Mesenchymal stem cell (in vitro differentiated cells and primary cell): ENCODE data around the gene COP1.
"Not testable (repeated sequence)": the region's sequence is repeated elsewhere in the genome, so short reads cannot be mapped to it uniquely, and the experiment has no call there.

ENCODE experiments used
- DNase-seq: peaks from one replicate; pipeline ENCODE4 v3.0.0-alpha.2; 2013
- H2AFZ ChIP-seq: one replicate; pipeline ENCODE4 v1.6.1; 2013; ENCODE audit warnings: low read depth, mild to moderate bottlenecking, control low read depth, inconsistent platforms, low read length, moderate library complexity
- H2AK5ac ChIP-seq: 2 replicates; pipeline ENCODE4 v1.6.1; 2013; ENCODE audit warnings: low read length, moderate library complexity, mild to moderate bottlenecking, inconsistent platforms; ENCODE audit not compliant: severe bottlenecking
- H2BK120ac ChIP-seq: one replicate; pipeline ENCODE4 v1.6.1; 2013; ENCODE audit warnings: low read depth, mild to moderate bottlenecking, inconsistent platforms, low read length, moderate library complexity
- H2BK12ac ChIP-seq, 2 experiments: one replicate each; pipeline ENCODE4 v1.6.1; 2013; ENCODE audit warnings: inconsistent platforms in 2 of 2, low read length in 2 of 2, mild to moderate bottlenecking in 2 of 2, moderate library complexity in 2 of 2, control low read depth in 1 of 2
- H2BK15ac ChIP-seq: one replicate; pipeline ENCODE4 v1.6.1; 2013; ENCODE audit warnings: mild to moderate bottlenecking, low read depth, inconsistent platforms; ENCODE audit not compliant: poor library complexity, severe bottlenecking
- H2BK5ac ChIP-seq: 2 replicates; pipeline ENCODE4 v1.6.1; 2013; ENCODE audit warnings: low read depth, mild to moderate bottlenecking, low read length, control low read depth, inconsistent platforms; ENCODE audit not compliant: poor library complexity, severe bottlenecking
- H3K14ac ChIP-seq, 2 experiments: one replicate each; pipeline ENCODE4 v1.6.1; 2013; ENCODE audit warnings: inconsistent platforms in 2 of 2, low read length in 2 of 2, control low read depth in 1 of 2, mild to moderate bottlenecking in 1 of 2, moderate library complexity in 1 of 2
- H3K18ac ChIP-seq, 2 experiments: one replicate each; pipeline ENCODE4 v1.6.1; 2013; ENCODE audit warnings: inconsistent platforms in 2 of 2, low read length in 2 of 2, control low read depth in 1 of 2, low read depth in 1 of 2, mild to moderate bottlenecking in 1 of 2
- H3K23ac ChIP-seq, 2 experiments: one replicate each; pipeline ENCODE4 v1.6.1; 2013; ENCODE audit warnings: inconsistent platforms in 2 of 2, low read length in 2 of 2, mild to moderate bottlenecking in 2 of 2, moderate library complexity in 2 of 2, control low read depth in 1 of 2
- H3K27ac ChIP-seq: 2 replicates; pipeline ENCODE4 v1.5.1; 2013; ENCODE audit warnings: mild to moderate bottlenecking, moderate library complexity, low read length, control low read depth, inconsistent platforms; ENCODE audit not compliant: poor library complexity, severe bottlenecking
- H3K27me3 ChIP-seq, 2 experiments: 2 replicates each; pipeline versions ENCODE4 v1.6.1 to v1.7.0; 2013; ENCODE audit warnings: low read length in 2 of 2, mild to moderate bottlenecking in 2 of 2, moderate library complexity in 2 of 2, control low read depth in 1 of 2, inconsistent platforms in 1 of 2; ENCODE audit not compliant: control insufficient read depth in 1 of 2, insufficient read depth in 1 of 2
- H3K36me3 ChIP-seq, 2 experiments: 2 replicates each; pipeline versions ENCODE4 v1.6.1 to v1.7.0; 2013; ENCODE audit warnings: low read length in 2 of 2, control low read depth in 1 of 2, inconsistent platforms in 1 of 2, low read depth in 1 of 2, mild to moderate bottlenecking in 1 of 2; ENCODE audit not compliant: insufficient read depth in 2 of 2, control insufficient read depth in 1 of 2
- H3K4ac ChIP-seq, 2 experiments: one replicate each; pipeline ENCODE4 v1.6.1; 2013; ENCODE audit warnings: inconsistent platforms in 2 of 2, low read length in 2 of 2, mild to moderate bottlenecking in 2 of 2, moderate library complexity in 2 of 2, control low read depth in 1 of 2, low read depth in 1 of 2
- H3K4me1 ChIP-seq: 2 replicates; pipeline ENCODE4 v1.6.1; 2013; ENCODE audit warnings: low read depth, low read length, control low read depth; ENCODE audit not compliant: control insufficient read depth, insufficient read depth
- H3K4me2 ChIP-seq: 2 replicates; pipeline ENCODE4 v1.6.1; 2013; ENCODE audit warnings: low read length, mild to moderate bottlenecking, inconsistent platforms; ENCODE audit not compliant: poor library complexity, severe bottlenecking
- H3K4me3 ChIP-seq, 2 experiments: 2 replicates each; pipeline versions ENCODE4 v1.5.1 to v1.7.0; 2013; ENCODE audit warnings: low read length in 2 of 2, mild to moderate bottlenecking in 2 of 2, control low read depth in 1 of 2, low read depth in 1 of 2; ENCODE audit not compliant: insufficient read depth in 1 of 2
- H3K79me1 ChIP-seq: replicated peaks from 2 replicates; pipeline ENCODE4 v1.6.1; 2013; ENCODE audit warnings: mild to moderate bottlenecking, control low read depth, low read length, inconsistent platforms; ENCODE audit not compliant: poor library complexity, severe bottlenecking
- H3K9ac ChIP-seq: 2 replicates; pipeline ENCODE4 v1.7.0; 2013; ENCODE audit warnings: mild to moderate bottlenecking, low read length, moderate library complexity
- H3K9me3 ChIP-seq: 2 replicates; pipeline ENCODE4 v1.7.0; 2013; ENCODE audit warnings: mild to moderate bottlenecking, low read length; ENCODE audit not compliant: control insufficient read depth
- H4K8ac ChIP-seq: one replicate; pipeline ENCODE4 v1.6.1; 2013; ENCODE audit warnings: inconsistent platforms, mild to moderate bottlenecking, low read length, moderate library complexity
- H4K91ac ChIP-seq: one replicate; pipeline ENCODE4 v1.6.1; 2013; ENCODE audit warnings: mild to moderate bottlenecking, low read length, inconsistent platforms
- WGBS: methylation state at CpG from one replicate; pipeline ENCODE4 v1.1.7; 2013; ENCODE audit warnings: mixed read lengths; 5-methylcytosine and 5-hydroxymethylcytosine counted together

Gene COP1

DNA sequence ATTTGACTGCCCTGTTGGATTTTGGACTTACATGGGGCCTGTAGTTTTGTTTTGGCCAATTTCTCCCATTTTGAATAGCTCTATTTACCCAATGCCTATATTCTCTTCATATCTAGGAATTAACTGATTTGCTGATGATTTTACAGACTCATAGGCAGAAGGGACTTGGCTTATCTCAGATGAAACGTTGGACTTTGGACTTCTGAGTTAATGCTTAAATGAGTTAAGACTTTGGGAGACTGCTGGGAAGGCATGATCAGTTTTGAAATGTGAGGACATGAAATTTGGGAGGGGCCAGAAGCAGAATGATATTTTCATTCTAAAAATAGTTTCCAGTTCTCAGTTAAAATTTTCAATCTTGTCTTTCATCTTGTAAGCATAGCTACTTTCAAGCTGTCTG, 222.3 kb downstream of the COP1 start:
- Histone ChIP-seq H2BK120ac (no peak overlapping the region), H2AFZ (no peak overlapping the region), H3K18ac (no peak overlapping the region), H2BK15ac (no peak overlapping the region), H3K23ac (no peak overlapping the region), H3K4me2 (no peak overlapping the region), H4K91ac (no peak overlapping the region), H3K9me3 (peaks cover 47% of the 10 kb centered on the region), H4K8ac (no peak overlapping the region), H3K36me3 (peaks cover 11 to 88% of the 10 kb centered on the region in 2 experiments), H3K4ac (no peak overlapping the region), H3K27me3 (no peaks in the 10 kb centered on the region), H3K4me3 (no peak overlapping the region), H3K9ac (no peak overlapping the region), H2BK12ac (no peak overlapping the region), H2AK5ac (no peak overlapping the region), H3K14ac (no peak overlapping the region), H3K4me1 (no peaks in the 10 kb centered on the region), H2BK5ac (no peak overlapping the region), H3K79me1 (peaks cover 14% of the 10 kb centered on the region), H3K27ac (no peak overlapping the region)
- no peak for DNase-seq
- 100% methylated on average over 1 of the region's 1 CpG for WGBS

- no peak overlapping the region for H2AFZ ChIP-seq
- no peak overlapping the region for H2BK5ac ChIP-seq
- no peaks in the 10 kb centered on the region for H3K4me1 ChIP-seq
- no peak overlapping the region for H2BK12ac ChIP-seq
- 97% methylated on average over 12 of the region's 12 CpGs for WGBS
- no peak overlapping the region for H3K4me3 ChIP-seq
- no peak overlapping the region for H3K4me2 ChIP-seq
- H3K27ac ChIP-seq = no peak overlapping the region
- DNase-seq = no peak
- peaks cover 11 to 86% of the 10 kb centered on the region in 2 experiments for H3K36me3 ChIP-seq
- H4K91ac ChIP-seq = no peak overlapping the region
- H3K9me3 ChIP-seq = peaks cover 47% of the 10 kb centered on the region
- H2BK15ac ChIP-seq = no peak overlapping the region
- H3K4ac ChIP-seq = no peak overlapping the region
- H3K9ac ChIP-seq = no peak overlapping the region
- peaks cover 14% of the 10 kb centered on the region for H3K79me1 ChIP-seq
- no peak overlapping the region for H3K14ac ChIP-seq
- H3K23ac ChIP-seq = no peak overlapping the region
- peak overlapping the region; percentile 9 for H4K8ac ChIP-seq
- no peak overlapping the region for H3K18ac ChIP-seq
- H2BK120ac ChIP-seq = no peak overlapping the region
- no peak overlapping the region for H2AK5ac ChIP-seq
- H3K27me3 ChIP-seq = no peaks in the 10 kb centered on the region
These were observed 222.9 kb downstream of the COP1 start for GRCh38 chr1:175984057-175984812.

- not testable (repeated sequence) for H2BK120ac ChIP-seq, H3K27me3 ChIP-seq, H4K8ac ChIP-seq, H3K27ac ChIP-seq, H2AK5ac ChIP-seq, H2AFZ ChIP-seq, H3K14ac ChIP-seq, H3K4ac ChIP-seq, H3K9ac ChIP-seq, DNase-seq, H3K4me2 ChIP-seq, H3K4me1 ChIP-seq, H2BK5ac ChIP-seq, H3K23ac ChIP-seq, H2BK15ac ChIP-seq, H4K91ac ChIP-seq, H3K18ac ChIP-seq, H2BK12ac ChIP-seq
- Histone ChIP-seq H3K36me3 (peaks cover 11 to 78% of the 10 kb centered on the region in 2 experiments), H3K79me1 (peaks cover 14% of the 10 kb centered on the region), H3K9me3 (peaks cover 47% of the 10 kb centered on the region), H3K4me3 (peak overlapping the region in 1 of 2 experiments; percentile 12)
- no CpG with 5 or more reads among the region's 2 CpGs for WGBS
These were observed 223.7 kb downstream of the COP1 start for GRCh38 chr1:175983363-175983762.

- Histone ChIP-seq H2BK5ac (no peak overlapping the region), H2BK15ac (no peak overlapping the region), H2BK12ac (no peak overlapping the region), H3K23ac (no peak overlapping the region), H3K4me2 (no peak overlapping the region), H3K9ac (no peak overlapping the region), H3K18ac (no peak overlapping the region), H4K8ac (no peak overlapping the region), H4K91ac (no peak overlapping the region), H3K9me3 (peaks cover 44% of the 10 kb centered on the region), H2BK120ac (no peak overlapping the region), H3K4me3 (peak overlapping the region in 1 of 2 experiments; percentile 4), H2AFZ (no peak overlapping the region), H3K27me3 (no peaks in the 10 kb centered on the region), H3K4me1 (no peaks in the 10 kb centered on the region), H3K4ac (no peak overlapping the region), H3K27ac (no peak overlapping the region), H3K79me1 (peaks cover 14% of the 10 kb centered on the region), H3K14ac (no peak overlapping the region), H3K36me3 (peaks cover 11 to 56% of the 10 kb centered on the region in 2 experiments), H2AK5ac (no peak overlapping the region)
- DNase-seq = no peak
These were observed 226.0 kb downstream of the COP1 start for GRCh38 chr1:175981128-175981527.
